Skeletal muscle tissue (tissue), 4 donors: ENCODE measurements around the gene BBX. TPM values are rescaled to one million over a fixed set of nuclear protein-coding genes. Genes with fewer than 3 reads are reported as not detected.

Source experiments
- H3K27ac ChIP-seq: one replicate; pipeline ENCODE4 v1.7.0; 2013; ENCODE audit warnings: mild to moderate bottlenecking, low read depth, low read length, inconsistent platforms
- H3K27me3 ChIP-seq, 3 donors: one replicate each; pipeline ENCODE4 v1.7.0; 2013; ENCODE audit warnings: low read length in 3 of 3; ENCODE audit not compliant: control insufficient read depth in 3 of 3, insufficient read depth in 3 of 3
- H3K36me3 ChIP-seq, 3 donors: one replicate each; pipeline ENCODE4 v1.7.0; 2013; ENCODE audit warnings: low read length in 3 of 3; ENCODE audit not compliant: control insufficient read depth in 3 of 3, insufficient read depth in 3 of 3
- H3K4me1 ChIP-seq, 3 donors: one replicate each; pipeline ENCODE4 v1.7.0; 2013; ENCODE audit warnings: low read length in 3 of 3, mild to moderate bottlenecking in 3 of 3; ENCODE audit not compliant: control insufficient read depth in 3 of 3, insufficient read depth in 3 of 3
- H3K4me3 ChIP-seq, 3 donors: one replicate each; pipeline ENCODE4 v1.7.0; 2013; ENCODE audit warnings: low read length in 3 of 3
- H3K9ac ChIP-seq, 3 donors: one replicate each; pipeline ENCODE4 v1.7.0; 2013; ENCODE audit warnings: low read length in 3 of 3, mild to moderate bottlenecking in 3 of 3, moderate library complexity in 2 of 3, low read depth in 1 of 3
- H3K9me3 ChIP-seq, 3 donors: one replicate each; pipeline ENCODE4 v1.7.0; 2013; ENCODE audit warnings: low read length in 3 of 3; ENCODE audit not compliant: control insufficient read depth in 3 of 3
- total RNA-seq: library from RNA; depleted of rRNA; stranded (reverse); fragments of >200 nt; gene quantifications from one replicate; pipeline ENCODE4 v1.2.3, GENCODE V29; 2014
- donor health status: Osteomylitis.

Gene BBX
- total RNA-seq, 1 donor from 2014 or later: 32.9 TPM

GRCh38 chr3:107765524-107765923 lies 242.8 kb downstream of the BBX start:
- Histone ChIP-seq H3K9ac (no peak overlapping the region), H3K4me3 (no peak overlapping the region), H3K27ac (no peak overlapping the region), H3K36me3 (no peaks in the 10 kb centered on the region), H3K4me1 (no peaks in the 10 kb centered on the region), H3K9me3 (no peaks in the 10 kb centered on the region), H3K27me3 (no peaks in the 10 kb centered on the region)

DNA sequence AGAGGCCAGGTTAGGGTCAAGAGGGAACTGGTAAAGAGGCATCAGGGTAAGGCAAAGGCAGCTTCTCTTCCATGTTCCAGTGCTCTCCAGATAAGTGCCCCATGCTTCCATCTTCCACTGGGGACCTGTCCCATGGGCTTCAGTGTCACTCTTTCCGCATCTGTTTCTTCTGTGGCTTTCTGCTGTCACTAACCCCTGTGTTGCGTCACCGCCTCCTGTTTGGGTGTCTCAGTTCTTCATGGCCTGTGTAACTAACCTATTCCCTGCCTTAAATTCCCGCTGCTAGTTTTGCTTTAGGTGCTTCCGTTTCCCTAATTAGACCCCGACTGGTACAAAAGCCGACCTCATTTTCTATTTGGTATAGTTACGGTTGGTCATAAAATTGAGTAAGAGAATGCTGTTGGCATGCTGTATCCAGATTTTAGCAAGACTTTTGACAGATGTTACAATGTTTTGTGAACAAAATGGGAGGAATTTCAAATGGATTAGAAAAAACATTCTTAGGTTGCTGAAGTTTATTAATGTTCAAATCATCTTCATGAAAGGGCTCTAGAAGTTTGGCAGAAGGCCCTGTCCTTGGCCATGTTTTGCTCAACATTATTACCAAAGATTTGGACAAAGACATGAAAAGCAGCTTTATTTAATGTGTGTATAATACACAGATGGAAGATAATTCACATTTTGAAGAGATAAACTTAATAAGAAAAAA lies 245.3 kb downstream of the BBX start:
- H3K4me3 ChIP-seq: no peak overlapping the region
- no peak overlapping the region for H3K9ac ChIP-seq
- no peaks in the 10 kb centered on the region for H3K9me3 ChIP-seq
- peaks cover 0 to under 1% (median 0%) of the 10 kb centered on the region in 3 donors for H3K36me3 ChIP-seq
- H3K4me1 ChIP-seq: no peaks in the 10 kb centered on the region
- H3K27ac ChIP-seq: no peak overlapping the region
- no peaks in the 10 kb centered on the region for H3K27me3 ChIP-seq

- Histone ChIP-seq H3K9me3 (no peaks in the 10 kb centered on the region), H3K9ac (no peak overlapping the region), H3K4me3 (no peak overlapping the region), H3K36me3 (peaks cover 0 to 10% (median 4%) of the 10 kb centered on the region in 3 donors), H3K27me3 (no peaks in the 10 kb centered on the region), H3K4me1 (no peaks in the 10 kb centered on the region), H3K27ac (no peak overlapping the region)
These were observed 247.1 kb downstream of the BBX start for GRCh38 chr3:107769882-107770281.

DNA sequence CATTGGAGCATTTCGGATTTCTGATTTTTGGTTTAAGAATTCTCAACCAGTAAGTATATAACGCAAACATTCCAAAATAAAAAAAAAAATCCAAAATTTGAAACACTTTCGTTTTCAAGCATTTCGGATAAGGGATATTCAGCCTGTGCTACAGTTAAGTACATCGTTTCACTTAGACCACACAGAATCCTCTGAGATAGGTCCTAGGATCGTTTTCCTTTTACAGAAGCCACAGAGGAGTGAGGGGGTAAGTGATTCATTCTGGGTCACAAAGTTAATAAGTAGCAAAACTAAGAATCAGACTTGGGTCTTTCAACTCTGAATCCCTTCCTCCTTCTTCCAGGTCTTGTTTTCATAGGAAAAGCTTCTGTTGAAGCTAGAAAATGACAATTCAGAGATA lies 249.3 kb downstream of the BBX start:
- peaks cover 0 to 12% (median 6%) of the 10 kb centered on the region in 3 donors for H3K36me3 ChIP-seq
- no peaks in the 10 kb centered on the region for H3K4me1 ChIP-seq
- no peak overlapping the region for H3K27ac ChIP-seq
- H3K9me3 ChIP-seq: no peaks in the 10 kb centered on the region
- H3K27me3 ChIP-seq: no peaks in the 10 kb centered on the region
- H3K9ac ChIP-seq: no peak overlapping the region
- H3K4me3 ChIP-seq: no peak overlapping the region

GRCh38 chr3:107775974-107776373 lies 253.2 kb downstream of the BBX start:
- no peak overlapping the region for H3K27ac ChIP-seq
- no peak overlapping the region for H3K9ac ChIP-seq
- H3K36me3 ChIP-seq: peaks cover 2 to 18% (median 13%) of the 10 kb centered on the region in 3 donors
- no peaks in the 10 kb centered on the region for H3K27me3 ChIP-seq
- H3K4me3 ChIP-seq: no peak overlapping the region
- no peaks in the 10 kb centered on the region for H3K4me1 ChIP-seq
- no peaks in the 10 kb centered on the region for H3K9me3 ChIP-seq

DNA sequence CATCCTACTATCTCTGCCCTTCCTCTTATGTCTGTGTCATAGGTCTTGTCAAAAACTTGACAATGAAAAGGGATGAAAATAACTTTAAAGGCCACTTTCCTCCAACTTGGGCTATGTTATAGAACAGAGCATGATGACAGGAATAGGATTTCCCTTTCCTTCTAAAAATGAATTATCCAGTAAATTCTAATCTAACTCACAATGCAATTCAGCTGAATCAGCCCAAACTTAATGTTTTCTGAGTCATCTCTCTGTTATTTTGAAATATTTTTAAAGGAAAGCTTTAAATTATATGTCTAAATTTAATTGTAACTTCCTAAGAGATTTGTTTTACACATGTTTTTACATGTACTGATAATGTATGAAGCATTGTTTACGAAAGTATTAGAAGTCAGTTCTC lies 258.5 kb downstream of the BBX start:
- Histone ChIP-seq H3K4me3 (no peak overlapping the region), H3K4me1 (no peaks in the 10 kb centered on the region), H3K36me3 (peaks cover 2 to 8% (median 7%) of the 10 kb centered on the region in 3 donors), H3K27me3 (no peaks in the 10 kb centered on the region), H3K27ac (no peak overlapping the region), H3K9me3 (no peaks in the 10 kb centered on the region), H3K9ac (no peak overlapping the region)

DNA sequence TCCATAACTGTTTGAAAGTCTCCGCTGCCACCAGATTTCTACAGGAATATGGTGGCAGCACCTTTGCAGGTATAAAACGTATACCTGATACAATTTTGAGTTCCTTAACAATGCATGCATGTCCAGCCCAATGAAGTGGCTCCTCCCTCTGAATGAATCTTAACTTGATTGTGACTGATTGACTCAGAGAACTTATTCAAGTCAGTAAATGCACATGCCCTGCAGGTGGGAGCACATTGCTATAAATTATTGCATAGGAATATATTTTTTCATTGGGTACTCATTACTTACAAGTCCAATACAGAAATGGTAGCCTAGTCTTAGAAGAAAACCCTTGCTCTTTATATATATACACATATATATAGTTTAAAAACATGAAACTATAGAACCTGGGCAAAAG lies 259.3 kb downstream of the BBX start:
- H3K9ac ChIP-seq: no peak overlapping the region
- no peaks in the 10 kb centered on the region for H3K4me1 ChIP-seq
- H3K27ac ChIP-seq: no peak overlapping the region
- no peak overlapping the region for H3K4me3 ChIP-seq
- H3K27me3 ChIP-seq: no peaks in the 10 kb centered on the region
- H3K9me3 ChIP-seq: no peaks in the 10 kb centered on the region
- peaks cover 2 to 8% (median 7%) of the 10 kb centered on the region in 3 donors for H3K36me3 ChIP-seq

DNA sequence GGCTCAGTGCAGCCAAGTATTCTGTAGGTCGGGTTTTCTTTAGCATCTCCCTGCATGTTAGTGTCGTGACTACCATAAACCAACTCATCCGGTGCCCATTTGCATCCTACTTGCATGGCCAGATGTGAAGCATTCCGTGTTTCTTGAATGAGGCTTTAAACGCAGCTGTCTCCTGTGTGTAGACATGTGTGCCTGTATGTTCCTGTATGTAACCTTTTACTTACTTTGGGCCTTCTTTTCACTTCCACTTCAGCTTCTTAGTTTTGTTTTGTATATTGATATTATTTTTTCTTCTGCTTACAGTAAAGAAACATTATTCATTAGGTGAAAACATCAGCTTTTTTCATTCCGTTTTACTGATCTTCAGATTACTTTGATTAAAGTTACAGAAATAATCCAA lies 267.9 kb downstream of the BBX start:
- Histone ChIP-seq H3K27me3 (no peaks in the 10 kb centered on the region), H3K4me3 (no peak overlapping the region), H3K4me1 (no peaks in the 10 kb centered on the region), H3K9ac (no peak overlapping the region), H3K9me3 (no peaks in the 10 kb centered on the region), H3K27ac (no peak overlapping the region), H3K36me3 (peaks cover 0 to 18% (median 0%) of the 10 kb centered on the region in 3 donors)

- Histone ChIP-seq H3K27me3 (no peaks in the 10 kb centered on the region), H3K4me3 (no peak overlapping the region), H3K9me3 (no peaks in the 10 kb centered on the region), H3K36me3 (peaks cover 0 to 18% (median 0%) of the 10 kb centered on the region in 3 donors), H3K9ac (no peak overlapping the region), H3K27ac (no peak overlapping the region), H3K4me1 (peaks cover 0 to 2% (median 0%) of the 10 kb centered on the region in 3 donors)
These were observed 268.3 kb downstream of the BBX start for GRCh38 chr3:107791027-107791426.

DNA sequence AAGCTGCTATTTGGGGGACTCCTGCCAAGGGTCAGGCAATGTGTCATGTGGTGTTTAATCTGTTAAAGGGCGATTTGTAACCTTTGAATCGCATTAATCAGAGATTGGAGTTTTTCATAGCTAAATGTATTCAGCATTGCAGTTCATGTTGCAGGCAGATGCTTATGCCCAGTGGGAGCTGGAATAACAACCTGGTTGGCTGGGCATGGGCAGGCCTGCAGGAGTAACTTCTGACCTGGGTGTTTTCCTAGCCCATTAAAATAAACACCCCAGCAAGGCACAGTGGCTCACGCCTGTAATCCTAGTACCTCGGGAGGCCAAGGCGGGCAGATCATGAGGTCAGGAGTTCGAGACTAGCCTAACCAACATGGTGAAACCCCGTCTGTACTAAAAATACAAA lies 268.7 kb downstream of the BBX start:
- Histone ChIP-seq H3K4me1 (peaks cover 0 to 4% (median 0%) of the 10 kb centered on the region in 3 donors), H3K9ac (no peak overlapping the region), H3K27ac (no peak overlapping the region), H3K4me3 (no peak overlapping the region), H3K36me3 (peaks cover 0 to 18% (median 0%) of the 10 kb centered on the region in 3 donors), H3K27me3 (no peaks in the 10 kb centered on the region), H3K9me3 (no peaks in the 10 kb centered on the region)
